NCI-H146 (cell line): ENCODE results near the gene ORMDL2.
"Not testable (repeated sequence)": the region's sequence is repeated elsewhere in the genome, so short reads cannot be mapped to it uniquely, and the experiment has no call there.

Experiments
- DNase-seq: peaks from one replicate; lab custom pipeline; 2025; lab: John Stamatoyannopoulos, UW

The ORMDL2 gene

DNA sequence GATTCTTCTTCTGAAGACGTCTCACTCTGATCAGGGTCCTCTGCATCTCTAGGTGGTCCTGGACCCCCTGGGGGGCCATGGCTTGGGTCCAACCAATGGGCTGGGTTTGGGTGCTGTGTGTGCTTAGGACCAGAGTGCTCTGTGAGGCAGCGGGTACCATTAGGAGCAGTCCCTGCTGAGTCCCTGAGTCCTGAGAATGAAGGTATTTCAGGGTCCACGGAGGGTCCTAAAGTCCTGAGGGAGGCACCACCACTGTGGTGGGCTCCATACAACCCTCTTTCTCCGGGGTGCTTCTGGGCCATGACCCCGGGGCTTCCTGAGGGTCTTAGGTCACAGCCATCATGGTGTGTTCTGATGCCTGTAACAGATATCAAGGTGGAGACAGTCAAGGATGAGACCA lies 10.5 kb downstream of the ORMDL2 start:
- no peak for DNase-seq

- peak; percentile 89 for DNase-seq
Observed at GRCh38 chr12:55829967-55830600, 12.2 kb downstream of the ORMDL2 start.

DNA sequence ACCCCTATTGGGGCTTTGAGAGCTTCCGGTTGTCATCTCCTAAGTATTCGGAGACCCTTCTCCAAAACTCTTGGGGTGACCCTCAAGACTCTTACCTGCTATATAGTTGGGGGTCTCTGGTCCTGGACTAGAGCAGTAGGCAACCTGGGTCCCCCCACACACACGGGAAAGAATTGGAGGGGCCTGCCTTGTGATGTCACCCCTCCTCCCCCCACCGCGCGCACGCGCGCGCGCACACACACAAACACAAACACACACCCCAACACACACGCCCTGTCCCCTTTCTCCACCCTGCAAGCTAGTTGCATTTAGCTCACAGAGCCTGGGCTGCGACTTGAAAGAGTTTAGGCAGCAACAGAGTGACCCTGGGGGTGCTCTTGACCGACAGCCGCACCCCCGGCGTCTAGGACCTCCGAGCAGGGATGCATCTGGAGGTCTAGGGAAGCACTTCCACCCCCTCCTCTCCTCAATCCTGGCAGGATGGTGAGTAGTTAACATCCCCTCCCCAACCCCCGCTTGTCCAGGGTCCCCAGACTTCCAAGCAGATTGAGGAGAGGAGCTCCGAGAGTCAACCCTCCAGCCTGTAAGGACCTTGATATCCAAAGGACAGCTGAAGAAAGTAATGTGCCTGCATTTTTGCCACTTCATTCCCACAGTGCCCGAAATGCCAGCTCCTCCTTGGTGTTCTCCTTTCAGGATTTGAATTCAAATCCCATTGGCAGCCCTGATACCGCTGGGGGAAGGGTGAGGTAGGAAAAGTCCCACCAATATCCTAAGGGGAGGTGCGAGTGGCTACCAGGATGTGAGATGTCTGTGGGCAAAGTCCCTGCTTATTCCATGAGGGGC lies 13.0 kb downstream of the ORMDL2 start:
- peak; percentile 72 for DNase-seq

DNA sequence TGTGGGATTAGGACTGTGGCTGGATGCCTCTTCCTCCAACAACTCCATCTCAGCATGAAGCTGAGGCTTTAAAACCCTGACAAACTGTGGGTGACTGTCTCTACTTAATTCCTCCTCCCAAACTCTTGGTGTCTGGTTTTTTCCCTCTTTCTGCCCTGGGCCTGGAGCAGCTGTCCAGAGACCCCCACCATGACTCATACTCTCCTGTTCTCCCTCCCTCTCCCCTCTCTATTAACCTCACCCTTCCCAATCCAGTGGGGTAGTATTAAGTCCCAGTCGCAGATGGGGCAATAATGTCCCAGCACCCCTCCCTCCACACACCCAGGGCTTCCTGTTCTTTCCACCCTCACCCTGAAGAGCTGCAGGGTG lies 13.6 kb downstream of the ORMDL2 start:
- DNase-seq, result no peak

DNA sequence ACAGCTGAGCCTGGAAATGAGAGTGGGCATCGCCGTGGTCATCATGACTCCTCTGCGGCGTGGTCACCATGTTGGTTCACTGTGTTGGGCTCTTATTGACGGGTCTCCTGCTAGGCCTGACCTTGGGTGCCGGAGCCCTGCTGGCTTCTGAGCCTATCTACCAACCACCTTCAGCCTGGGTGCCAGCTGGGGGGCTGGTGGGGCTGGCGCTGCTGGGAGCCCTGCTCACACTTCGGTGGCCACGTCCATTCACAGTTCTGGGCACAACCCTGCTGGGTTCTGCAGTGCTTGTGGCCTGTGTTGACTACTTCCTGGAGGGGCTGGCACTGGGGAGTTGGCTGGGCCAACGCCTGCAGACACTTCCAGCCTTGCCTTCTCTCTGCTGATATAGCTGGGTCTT lies 15.2 kb downstream of the ORMDL2 start:
- no peak for DNase-seq

DNA sequence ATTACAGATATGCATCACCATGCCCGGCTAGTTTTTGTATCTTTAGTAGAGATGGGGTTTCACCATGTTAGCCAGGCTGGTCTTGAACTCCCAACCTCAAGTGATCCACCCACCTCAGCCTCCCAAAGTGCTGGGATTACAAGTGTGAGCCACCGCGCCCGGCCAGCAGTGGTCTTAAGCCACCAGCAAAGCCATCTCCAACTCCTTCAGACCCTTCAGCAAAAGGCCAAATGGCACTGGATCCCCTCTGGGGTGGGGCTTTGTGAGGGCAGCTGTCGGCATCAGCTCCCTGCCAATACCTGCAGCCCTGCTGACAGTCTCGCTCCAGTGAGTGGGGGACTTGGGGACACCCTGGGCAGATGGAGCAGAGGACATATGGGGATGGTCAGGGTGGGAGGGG lies 16.6 kb downstream of the ORMDL2 start:
- DNase-seq, result not testable (repeated sequence)

DNA sequence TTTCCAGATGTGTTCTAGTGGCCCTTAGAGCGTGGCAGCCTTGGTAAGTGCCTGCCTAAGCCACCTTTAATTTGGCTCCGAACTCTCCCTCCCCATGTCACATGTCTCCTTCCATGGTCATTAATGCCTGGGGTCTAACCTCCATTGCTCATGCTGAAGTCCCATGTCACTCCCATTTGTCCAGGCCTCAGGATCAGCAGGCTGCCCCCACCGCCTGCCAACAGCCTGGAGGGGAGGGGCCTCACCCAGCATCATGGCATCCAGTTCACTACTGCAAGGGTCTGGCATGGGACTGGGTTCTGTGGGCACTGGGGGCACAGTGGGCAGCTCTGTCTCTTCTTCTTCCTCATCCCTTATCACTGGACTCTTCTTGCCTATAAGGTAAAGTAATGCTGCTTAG lies 20.5 kb downstream of the ORMDL2 start:
- no peak for DNase-seq

DNA sequence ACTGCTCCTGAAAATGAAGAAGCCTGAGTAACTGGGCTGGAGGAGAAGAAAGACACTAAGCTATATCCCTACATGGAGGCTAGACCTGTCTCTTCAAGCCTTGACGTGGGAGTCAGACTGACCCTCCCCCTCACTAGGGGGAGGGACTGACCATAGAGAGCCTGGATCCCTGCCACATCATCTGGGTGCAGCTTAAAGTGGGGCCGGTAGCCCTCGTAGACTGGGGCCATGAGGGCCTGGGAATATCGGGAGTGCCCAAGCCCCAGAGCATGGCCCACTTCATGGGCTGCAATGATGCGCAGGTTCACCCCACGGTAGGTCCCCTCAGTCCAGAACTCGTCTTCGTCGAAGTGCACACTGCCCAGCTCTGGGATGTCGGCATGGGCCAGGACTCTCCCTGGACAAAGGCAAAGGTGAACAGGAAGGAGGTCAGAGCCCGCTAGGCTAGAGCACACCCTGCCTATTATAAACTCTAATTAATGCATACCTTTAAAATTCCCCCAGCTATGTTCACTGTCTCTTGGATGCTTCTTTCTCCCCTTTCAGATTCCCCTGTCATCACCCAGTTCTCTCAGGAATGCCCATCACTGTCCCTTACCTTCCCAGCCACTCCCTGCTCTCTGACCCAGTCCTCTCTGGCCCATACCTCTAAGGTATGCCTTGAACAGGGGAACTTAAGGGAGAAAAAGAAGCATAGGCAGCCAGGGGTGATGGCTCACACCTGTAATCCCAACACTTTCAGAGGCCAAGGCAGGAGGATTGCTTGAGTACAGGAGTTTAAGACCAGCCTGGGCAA lies 21.7 kb downstream of the ORMDL2 start:
- no peak for DNase-seq

DNA sequence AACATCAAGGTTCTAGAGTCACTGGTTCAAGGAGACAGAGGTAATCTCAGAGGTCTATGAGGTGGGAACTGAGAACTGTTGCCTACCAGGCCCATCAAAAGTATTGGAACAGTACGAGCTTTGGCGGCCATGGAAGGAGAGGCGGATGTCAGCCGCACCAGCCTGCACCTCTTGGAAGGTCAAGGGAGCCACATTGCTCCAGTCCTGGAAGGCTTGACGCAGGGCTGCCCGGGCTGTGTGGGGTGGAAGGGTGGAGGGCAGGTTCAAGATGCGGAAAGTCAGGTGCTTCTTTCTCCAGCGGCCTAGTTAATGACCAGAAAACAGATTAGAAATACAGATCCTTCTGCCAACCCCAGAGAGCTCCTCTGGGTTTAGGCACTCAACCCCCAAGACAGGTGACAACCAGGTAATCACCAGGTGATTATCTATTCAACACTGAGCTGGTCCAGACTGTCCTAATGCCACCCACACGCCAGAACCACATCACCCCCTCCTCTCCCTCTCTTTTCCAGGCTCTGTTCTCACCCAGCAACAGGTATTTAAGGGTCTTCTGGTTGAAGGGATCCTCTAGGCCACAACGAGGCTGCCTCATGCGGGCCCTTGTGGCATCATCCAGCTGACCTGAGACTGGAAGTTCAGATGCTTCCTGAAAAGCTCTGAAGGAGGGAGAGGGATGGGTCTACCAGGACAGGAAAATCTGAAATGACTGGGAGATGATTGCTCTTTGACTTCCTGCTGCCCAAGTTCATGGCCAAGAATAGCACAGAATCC lies 22.9 kb downstream of the ORMDL2 start:
- DNase-seq, result no peak

DNA sequence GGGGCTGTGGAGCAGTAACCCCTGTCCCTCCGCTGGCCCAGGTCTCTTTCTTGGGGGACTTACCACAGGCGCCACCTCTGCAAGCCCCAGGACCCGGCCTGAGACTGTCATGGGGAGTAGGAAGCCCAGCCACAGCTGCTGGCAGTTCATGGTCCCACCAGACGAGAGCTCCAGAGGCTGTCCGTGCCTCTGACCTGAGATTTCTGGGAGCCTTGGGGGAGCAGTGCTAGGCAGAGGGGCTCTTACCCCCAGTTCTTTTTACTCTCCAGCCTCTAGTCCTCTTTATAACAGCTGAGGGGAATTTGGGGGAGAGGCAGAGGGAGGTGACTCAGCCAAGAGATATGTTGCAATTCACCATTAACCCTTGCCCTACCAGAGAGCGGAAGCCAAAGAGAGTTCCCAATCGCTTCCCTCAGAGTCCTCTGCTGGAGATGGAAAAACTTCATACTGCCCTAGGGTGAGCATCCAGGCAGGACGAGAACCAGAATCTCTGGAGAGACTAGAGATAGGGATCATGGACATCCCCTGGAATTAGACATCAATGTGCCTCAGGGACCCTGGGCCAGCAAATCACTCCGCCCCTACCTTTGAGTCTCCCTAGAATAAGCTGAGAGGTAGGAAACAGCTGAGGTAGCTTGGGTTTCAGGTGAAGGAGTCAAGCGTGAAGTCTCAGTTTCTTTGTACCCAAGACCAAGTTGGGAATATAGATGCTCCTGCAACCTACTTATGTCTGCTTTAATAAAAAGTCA lies 25.0 kb downstream of the ORMDL2 start, which contains the start of gene MMP19:
Gene MMP19, minus strand, starts transcription at position 256 of the 749 bp plus-strand sequence. Its CDS starts 106 bp downstream, at position 150.
- DNase-seq, result no peak

GRCh38 chr12:55843431-55843830 lies 25.6 kb downstream of the ORMDL2 start:
- no peak for DNase-seq

DNA sequence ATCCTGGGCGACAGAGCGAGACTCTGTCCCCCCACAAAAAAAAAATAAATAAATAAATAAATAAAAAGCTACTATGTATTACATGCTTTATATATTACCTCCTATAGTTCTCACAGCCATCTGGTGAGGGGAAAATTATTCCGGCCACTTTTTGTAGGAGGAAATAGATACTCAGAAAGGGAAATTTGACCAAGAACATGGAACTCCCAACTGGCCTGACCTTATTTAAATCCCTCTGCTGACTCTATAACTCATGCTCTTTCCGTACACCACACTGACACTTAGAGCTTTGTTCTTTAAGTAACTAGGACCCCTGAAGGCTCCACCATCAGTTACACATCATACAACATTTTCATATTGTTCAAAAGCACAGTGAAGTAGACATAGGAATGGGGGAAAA lies 27.1 kb downstream of the ORMDL2 start:
- DNase-seq, result no peak

GRCh38 chr12:55845361-55845760 lies 27.5 kb downstream of the ORMDL2 start:
- DNase-seq, result no peak

- DNase-seq, result no peak
Observed at GRCh38 chr12:55845785-55846496, 28.1 kb downstream of the ORMDL2 start.

DNA sequence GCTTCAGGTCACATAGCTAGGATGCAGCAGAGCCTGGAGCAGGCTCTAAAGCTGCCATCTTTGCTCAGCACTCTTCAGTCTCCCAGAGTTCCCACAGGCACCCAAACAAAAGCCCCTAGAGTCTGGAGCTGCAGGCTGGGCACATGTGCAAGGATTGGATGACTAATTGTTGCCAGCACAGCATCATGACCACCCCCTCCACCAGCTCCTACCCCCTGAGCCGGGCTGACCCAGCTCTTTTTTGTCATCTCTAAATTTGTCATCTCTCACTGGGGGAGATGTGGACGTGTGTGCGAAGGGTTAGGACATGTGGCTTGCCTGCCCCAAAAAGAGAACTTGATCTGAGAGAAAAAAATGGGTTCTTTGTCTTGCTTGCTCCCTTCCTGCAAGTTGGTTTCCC lies 29.2 kb downstream of the ORMDL2 start:
- no peak for DNase-seq

- no peak for DNase-seq
Observed at GRCh38 chr12:55847603-55848291, 29.9 kb downstream of the ORMDL2 start.

DNA sequence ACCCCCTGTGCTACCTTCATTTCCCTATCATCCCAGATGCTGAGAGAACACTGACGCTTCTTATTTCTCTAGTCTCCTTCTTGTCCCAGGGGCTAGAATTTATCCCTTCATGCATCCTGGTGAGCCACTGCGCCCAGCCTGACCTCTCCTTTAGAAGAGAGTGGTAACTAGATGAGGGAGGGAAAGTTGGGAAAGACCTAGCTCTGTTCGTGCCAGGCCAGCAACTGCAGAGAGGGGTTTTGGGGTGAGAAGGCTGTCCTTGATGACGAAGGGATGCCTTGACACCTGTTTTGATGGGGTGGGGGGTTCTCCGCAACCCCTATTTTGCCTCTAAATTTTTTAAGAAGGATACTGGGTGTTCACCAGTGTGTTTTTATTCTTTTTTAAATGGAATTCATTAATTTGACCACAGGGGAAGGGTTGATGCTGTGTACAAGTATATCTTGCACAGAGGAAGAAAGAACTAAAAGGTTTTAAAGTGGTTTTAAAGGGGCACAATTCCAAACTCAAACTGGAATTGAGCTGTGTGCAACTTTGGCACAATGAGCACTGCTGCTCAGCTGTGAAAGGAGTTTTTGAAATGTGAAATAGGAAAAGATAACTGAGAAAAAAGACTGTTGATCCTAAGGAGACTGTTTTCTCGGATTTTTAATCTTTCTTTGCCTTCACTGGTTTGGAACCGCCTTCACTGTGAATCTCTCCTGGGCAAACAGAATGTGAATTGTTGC lies 31.9 kb downstream of the ORMDL2 start:
- DNase-seq, result no peak

DNA sequence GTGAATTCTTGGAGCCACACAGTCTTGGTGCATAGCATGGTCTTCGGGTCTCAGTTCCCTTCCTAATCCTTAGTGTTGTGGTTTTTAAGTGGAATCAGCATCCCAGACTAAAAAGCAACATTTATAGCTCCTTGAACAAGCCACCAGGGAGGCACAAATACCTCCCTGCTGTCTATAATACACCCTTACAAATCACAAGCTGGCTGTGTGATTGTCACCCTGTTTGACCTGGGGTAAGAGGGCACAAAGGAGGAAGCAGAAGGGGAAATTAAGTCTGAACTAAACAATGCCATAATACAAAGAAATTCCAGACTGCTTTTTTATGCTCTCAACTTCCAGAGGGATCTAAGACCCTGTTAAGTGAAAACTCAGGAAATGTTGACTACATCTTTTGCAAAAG lies 32.6 kb downstream of the ORMDL2 start:
- no peak for DNase-seq

DNA sequence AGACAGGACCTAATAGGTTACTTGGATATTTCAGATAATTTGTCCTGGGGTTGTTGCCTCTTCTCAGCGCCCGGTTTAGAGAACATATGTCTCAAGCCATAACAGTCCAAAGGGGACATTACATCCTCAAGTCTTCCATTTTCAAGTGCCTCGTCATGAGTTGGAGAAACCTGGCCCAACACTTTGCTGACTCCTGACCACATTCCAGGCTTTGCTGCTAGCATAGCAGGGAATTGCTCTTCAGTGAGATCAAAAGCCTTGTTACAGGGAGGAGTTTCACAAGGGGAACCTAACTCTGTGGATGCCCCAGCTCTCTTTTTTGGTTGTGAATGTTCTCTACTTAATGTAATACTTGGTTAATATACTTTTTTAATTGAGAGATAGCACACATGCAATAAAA lies 33.1 kb downstream of the ORMDL2 start:
- DNase-seq, result no peak
